Activated CD8-positive, alpha-beta T cell treated with anti-CD3 and anti-CD28 coated beads for 36 hours (primary cell): ENCODE measurements around the gene MAPK8. TPM values are rescaled to one million over a fixed set of nuclear protein-coding genes. Genes with fewer than 3 reads are reported as not detected.

Source experiments
- ATAC-seq: fragments of 200-7000 bp; cut with Tn5 transposase; one replicate; pipeline ENCODE4 v1.10.0; 2021; ENCODE audit warnings: mild to moderate bottlenecking, moderate library complexity
- CTCF ChIA-PET: fragments of 350-600 bp; sonication (Branson Sonifier 250); formaldehyde crosslinking; loops from one replicate; lab custom pipeline; 2021; ENCODE audit warnings: antibody characterized with exemption; lab: Charles Lee
- POLR2A ChIA-PET: fragments of 350-600 bp; sonication (Branson Sonifier 250); formaldehyde crosslinking; loops from one replicate; lab custom pipeline; 2021; ENCODE audit warnings: antibody characterized with exemption; lab: Charles Lee
- DNase-seq: peaks from one replicate; pipeline ENCODE4 v3.0.0-alpha.2; 2020
- H3K27ac Mint-ChIP-seq: one replicate; pipeline ENCODE4 v1.8.0; 2021; ENCODE audit warnings: mild to moderate bottlenecking, mixed read lengths
- H3K27me3 Mint-ChIP-seq: one replicate; pipeline ENCODE4 v1.8.0; 2021; ENCODE audit warnings: mixed read lengths
- H3K36me3 Mint-ChIP-seq: one replicate; pipeline ENCODE4 v1.8.0; 2021; ENCODE audit warnings: low read depth, mixed read lengths
- H3K4me1 Mint-ChIP-seq: one replicate; pipeline ENCODE4 v1.8.0; 2021; ENCODE audit warnings: low read depth, mixed read lengths
- H3K4me3 Mint-ChIP-seq: one replicate; pipeline ENCODE4 v1.8.0; 2021; ENCODE audit warnings: mild to moderate bottlenecking, moderate library complexity, mixed read lengths
- H3K9me3 Mint-ChIP-seq: one replicate; pipeline ENCODE4 v1.8.0; 2021; ENCODE audit warnings: mixed read lengths
- intact Hi-C: fragments of 100-400 bp; cut with micrococcal nuclease; formaldehyde crosslinking; loops from one replicate; pipeline ENCODE4 v1.10.0; 2022
- total RNA-seq, 2 experiments: library from RNA; stranded (reverse); gene quantifications; one replicate each; pipeline ENCODE4 v1.2.3, GENCODE V29; 2021
- TF ChIP-seq, protein P1 (sequence below): fragments of 200-600 bp; IDR thresholded peaks from one replicate; pipeline ENCODE4 v1.8.0; 2022; ENCODE audit warnings: antibody characterized with exemption, mild to moderate bottlenecking

Gene MAPK8
- total RNA-seq, 2 experiments from 2014 or later: 40.5 to 41.1 TPM

- ATAC-seq (no peak), DNase-seq (no peak)
- no peak overlapping the region for H3K27ac Mint-ChIP-seq
- ChIA-PET CTCF (interaction anchor here (1.0 kb wide), 1 partner anchor 17 kb away, joined by 3 read pairs; no protein-coding TSS in a partner anchor), POLR2A (no interaction called here)
- H3K36me3 Mint-ChIP-seq: no peaks in the 10 kb centered on the region
- intact Hi-C loops: no loop called here
- TF ChIP-seq, protein P1, sequence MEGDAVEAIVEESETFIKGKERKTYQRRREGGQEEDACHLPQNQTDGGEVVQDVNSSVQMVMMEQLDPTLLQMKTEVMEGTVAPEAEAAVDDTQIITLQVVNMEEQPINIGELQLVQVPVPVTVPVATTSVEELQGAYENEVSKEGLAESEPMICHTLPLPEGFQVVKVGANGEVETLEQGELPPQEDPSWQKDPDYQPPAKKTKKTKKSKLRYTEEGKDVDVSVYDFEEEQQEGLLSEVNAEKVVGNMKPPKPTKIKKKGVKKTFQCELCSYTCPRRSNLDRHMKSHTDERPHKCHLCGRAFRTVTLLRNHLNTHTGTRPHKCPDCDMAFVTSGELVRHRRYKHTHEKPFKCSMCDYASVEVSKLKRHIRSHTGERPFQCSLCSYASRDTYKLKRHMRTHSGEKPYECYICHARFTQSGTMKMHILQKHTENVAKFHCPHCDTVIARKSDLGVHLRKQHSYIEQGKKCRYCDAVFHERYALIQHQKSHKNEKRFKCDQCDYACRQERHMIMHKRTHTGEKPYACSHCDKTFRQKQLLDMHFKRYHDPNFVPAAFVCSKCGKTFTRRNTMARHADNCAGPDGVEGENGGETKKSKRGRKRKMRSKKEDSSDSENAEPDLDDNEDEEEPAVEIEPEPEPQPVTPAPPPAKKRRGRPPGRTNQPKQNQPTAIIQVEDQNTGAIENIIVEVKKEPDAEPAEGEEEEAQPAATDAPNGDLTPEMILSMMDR: no peak
- H3K4me1 Mint-ChIP-seq: peaks cover 9% of the 10 kb centered on the region
- H3K27me3 Mint-ChIP-seq: peaks cover 4% of the 10 kb centered on the region
- H3K4me3 Mint-ChIP-seq: no peak overlapping the region
- no peaks in the 10 kb centered on the region for H3K9me3 Mint-ChIP-seq
Measured at GRCh38 chr10:48291190-48291589, 15.3 kb upstream of the MAPK8 start.

DNA sequence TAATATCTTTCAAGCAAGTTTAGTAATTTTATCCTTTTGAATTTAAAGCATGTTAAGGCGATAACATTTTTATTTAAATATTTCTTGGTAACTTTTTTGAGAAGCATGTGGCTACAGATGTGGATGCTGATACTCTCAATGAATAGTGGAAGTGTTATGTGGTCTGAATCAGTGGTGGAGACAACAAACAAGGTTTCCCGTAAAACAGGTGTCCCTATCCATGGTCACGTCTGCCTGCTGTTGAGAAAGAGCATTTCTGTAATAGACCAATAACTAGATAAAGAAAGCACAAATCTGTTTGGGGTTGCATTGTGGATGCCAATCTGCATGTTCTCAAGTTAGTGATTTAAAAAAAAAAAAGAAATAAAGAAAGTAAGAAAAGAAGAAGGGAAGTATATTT, 13.9 kb upstream of the MAPK8 start:
- Mint-ChIP-seq H3K4me1 (peaks cover 9% of the 10 kb centered on the region), H3K4me3 (no peak overlapping the region), H3K27me3 (peaks cover 4% of the 10 kb centered on the region), H3K27ac (no peak overlapping the region), H3K36me3 (no peaks in the 10 kb centered on the region), H3K9me3 (no peaks in the 10 kb centered on the region)
- POLR2A ChIA-PET: no interaction called here
- DNase-seq: no peak
- CTCF ChIA-PET: no interaction called here
- ATAC-seq: no peak
- intact Hi-C loops: no loop called here
- TF ChIP-seq, protein P1: no peak

- H3K9me3 Mint-ChIP-seq: no peaks in the 10 kb centered on the region
Measured at GRCh38 chr10:48294431-48294830, 12.0 kb upstream of the MAPK8 start.

DNA sequence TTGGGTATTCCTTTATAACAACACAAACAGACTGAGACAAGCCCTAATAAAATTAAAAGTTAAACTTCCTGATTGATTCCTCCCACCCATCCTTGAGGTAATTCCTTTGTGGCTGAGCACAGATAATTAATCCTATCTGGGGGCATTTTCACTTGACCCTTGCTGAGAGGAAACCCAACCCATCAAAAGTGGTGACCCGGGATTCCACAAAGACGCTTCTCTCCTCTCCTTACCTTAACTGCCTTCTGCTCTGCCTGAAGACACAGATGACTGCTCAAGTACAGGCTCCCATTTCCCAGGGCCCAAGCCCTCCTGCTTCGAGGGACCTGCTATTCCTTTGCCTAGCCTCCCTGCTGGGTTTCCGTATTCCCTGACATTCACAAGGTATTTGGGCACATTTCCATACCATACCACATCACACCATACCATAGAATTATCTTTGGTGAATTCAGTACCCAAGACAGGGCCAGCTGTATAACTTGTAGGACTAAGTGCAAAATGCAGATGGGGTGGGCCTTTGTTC, 9.8 kb upstream of the MAPK8 start:
- peaks cover 4% of the 10 kb centered on the region for H3K27me3 Mint-ChIP-seq
- DNase-seq (no peak), ATAC-seq (no peak)
- POLR2A ChIA-PET: no interaction called here
- H3K36me3 Mint-ChIP-seq: no peaks in the 10 kb centered on the region
- no peak overlapping the region for H3K27ac Mint-ChIP-seq
- H3K4me1 Mint-ChIP-seq: peaks cover 3% of the 10 kb centered on the region
- CTCF ChIA-PET: no interaction called here
- no peak overlapping the region for H3K4me3 Mint-ChIP-seq
- intact Hi-C loops: no loop called here
- TF ChIP-seq, protein P1: no peak
- no peaks in the 10 kb centered on the region for H3K9me3 Mint-ChIP-seq

More at GRCh38 chr10:48294431-48294830, 12.0 kb upstream of the MAPK8 start:
- ATAC-seq: no peak
- CTCF ChIA-PET: no interaction called here
- Mint-ChIP-seq H3K27me3 (peaks cover 4% of the 10 kb centered on the region), H3K4me1 (peaks cover 4% of the 10 kb centered on the region), H3K27ac (no peak overlapping the region), H3K4me3 (no peak overlapping the region), H3K36me3 (no peaks in the 10 kb centered on the region)
- POLR2A ChIA-PET: no interaction called here
- no peak for DNase-seq
- TF ChIP-seq, protein P1: no peak
- intact Hi-C loops: no loop called here

GRCh38 chr10:48299066-48299465, 7.4 kb upstream of the MAPK8 start:
- intact Hi-C loops: no loop called here
- Mint-ChIP-seq H3K4me3 (no peak overlapping the region), H3K27ac (no peak overlapping the region), H3K27me3 (no peaks in the 10 kb centered on the region), H3K36me3 (no peaks in the 10 kb centered on the region), H3K9me3 (no peaks in the 10 kb centered on the region), H3K4me1 (peaks cover 4% of the 10 kb centered on the region)
- TF ChIP-seq, protein P1: no peak
- DNase-seq (no peak), ATAC-seq (no peak)
- POLR2A ChIA-PET: no interaction called here
- CTCF ChIA-PET: no interaction called here
